Coronary artery (tissue), 2 donors: ENCODE measurements around the gene SAYSD1.

ENCODE experiments used
- DNase-seq: peaks from one replicate; pipeline ENCODE4 v3.0.0-alpha.2; 2017; ENCODE audit warnings: low spot score
- H3K27ac ChIP-seq, 2 donors: fragments of 200-600 bp; sonication (generic); one replicate each; pipeline ENCODE4 v1.5.1; 2016 to 2019
- H3K4me3 ChIP-seq: fragments of 200-600 bp; sonication (generic); 2 replicates; pipeline ENCODE4 v1.5.1; 2016; ENCODE audit warnings: mild to moderate bottlenecking, moderate library complexity
- CTCF ChIP-seq: fragments of 200-600 bp; sonication (generic); IDR thresholded peaks from one replicate; pipeline ENCODE4 v1.5.1; 2019; ENCODE audit warnings: antibody characterized with exemption

Gene SAYSD1

GRCh38 chr6:39108041-39108839 is 6.7 kb downstream of the SAYSD1 start:
- Histone ChIP-seq H3K4me3 (no peak overlapping the region), H3K27ac (no peak overlapping the region)
- TF ChIP-seq CTCF = no peak
- DNase-seq = no peak

GRCh38 chr6:39107641-39108040 is 7.3 kb downstream of the SAYSD1 start:
- no peak for DNase-seq
- no peak for TF ChIP-seq CTCF
- Histone ChIP-seq H3K27ac (no peak overlapping the region), H3K4me3 (no peak overlapping the region)

GRCh38 chr6:39107034-39107433 is 8.0 kb downstream of the SAYSD1 start:
- Histone ChIP-seq H3K4me3 (no peak overlapping the region), H3K27ac (no peak overlapping the region)

DNA sequence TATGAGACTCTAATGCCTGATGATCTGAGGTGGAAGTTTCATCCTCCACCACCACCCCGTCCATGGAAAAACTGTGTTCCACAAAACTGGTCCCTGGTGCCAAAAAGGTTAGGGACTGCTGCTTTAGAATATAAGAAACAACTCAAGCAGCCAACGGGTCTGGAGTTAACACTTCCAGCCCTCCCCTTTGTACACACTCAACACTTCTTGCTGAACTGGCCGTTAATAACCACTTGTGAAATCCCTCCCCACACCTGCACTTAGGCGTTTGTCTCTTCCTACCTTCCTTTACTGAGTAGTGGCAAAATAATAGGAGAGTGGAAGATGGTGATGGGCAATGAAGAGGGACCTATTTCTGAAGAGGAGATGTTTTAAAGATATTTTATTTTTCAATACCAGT is 10.5 kb downstream of the SAYSD1 start:
- H3K4me3 ChIP-seq = no peak overlapping the region
- H3K27ac ChIP-seq = no peak overlapping the region
- DNase-seq = no peak
- no peak for TF ChIP-seq CTCF

More at GRCh38 chr6:39107034-39107433, 8.0 kb downstream of the SAYSD1 start:
- DNase-seq = no peak
- TF ChIP-seq CTCF = no peak

GRCh38 chr6:39102821-39103136 is 12.2 kb downstream of the SAYSD1 start:
- TF ChIP-seq CTCF = no peak
- DNase-seq = no peak
- Histone ChIP-seq H3K27ac (no peak overlapping the region), H3K4me3 (no peak overlapping the region)

DNA sequence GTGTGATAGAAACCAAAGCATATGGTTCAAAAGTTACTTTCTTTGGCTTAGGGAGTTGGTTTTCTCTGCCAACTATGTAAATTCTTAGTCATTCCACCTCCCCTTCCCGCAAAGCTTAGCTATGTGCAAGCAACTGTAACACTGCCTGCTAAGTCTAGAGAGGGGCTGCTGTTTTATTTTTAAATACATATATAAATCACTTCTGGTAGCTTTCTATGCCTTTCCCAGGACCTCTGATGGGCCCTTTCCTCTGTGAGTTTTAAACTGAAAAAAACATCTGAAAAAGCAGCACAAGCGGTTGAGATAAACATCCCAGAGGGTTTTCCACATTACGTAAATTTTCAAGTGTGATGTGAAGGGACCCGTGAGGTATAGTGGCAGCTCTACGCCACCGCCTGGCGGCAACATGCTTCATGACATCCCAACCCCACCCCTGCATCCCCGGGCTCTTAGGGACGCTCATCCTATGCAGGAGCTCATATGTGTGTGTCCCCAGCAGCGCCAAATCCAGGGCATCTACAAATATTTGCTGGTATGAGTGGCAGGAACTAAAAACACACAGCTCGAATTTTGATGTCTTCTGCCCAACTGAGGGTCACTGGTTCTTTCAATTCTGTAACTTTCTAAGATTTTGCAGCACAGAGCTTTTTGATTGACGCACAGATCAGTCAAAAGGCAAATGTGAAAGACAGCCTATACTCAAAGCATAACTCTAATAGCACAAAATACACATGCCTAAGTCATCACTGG is 12.7 kb downstream of the SAYSD1 start:
- Histone ChIP-seq H3K4me3 (no peak overlapping the region), H3K27ac (peak overlapping the region in 1 of 2 donors; percentile 11)
- no peak for DNase-seq
- peak; percentile 26 for TF ChIP-seq CTCF

DNA sequence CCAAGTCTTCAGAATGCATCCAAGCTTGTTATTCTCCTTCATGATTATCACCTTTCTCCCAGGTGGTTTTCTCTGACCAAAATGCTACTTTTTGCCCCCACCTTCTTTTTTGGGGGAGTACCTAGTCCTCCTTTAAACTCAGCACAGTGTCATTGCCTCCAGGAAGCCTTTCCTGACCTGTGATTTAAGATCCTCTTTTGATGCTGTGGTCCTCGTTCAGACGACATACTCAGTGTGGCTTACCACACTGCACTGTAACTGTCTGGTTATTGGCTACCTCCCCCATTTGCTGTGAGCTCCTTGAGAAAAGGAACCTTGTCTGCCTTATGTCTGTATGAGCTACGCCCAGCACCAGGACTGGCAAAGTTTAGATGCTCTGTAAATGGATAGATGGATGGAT is 14.6 kb downstream of the SAYSD1 start:
- DNase-seq = no peak
- no peak overlapping the region for H3K27ac ChIP-seq
- no peak for TF ChIP-seq CTCF
- H3K4me3 ChIP-seq = no peak overlapping the region
